DMS53 treated with DMSO at 0.1 percent for 48 hours (cell line): Measurements from ENCODE around the gene NRGN.
"Not testable (repeated sequence)": the region's sequence is repeated elsewhere in the genome, so short reads cannot be mapped to it uniquely, and the experiment has no call there.

Experiments used
- DNase-seq: peaks from one replicate; lab custom pipeline; 2025; ENCODE audit not compliant: unreplicated experiment; lab: John Stamatoyannopoulos, UW

NRGN gene

DNA sequence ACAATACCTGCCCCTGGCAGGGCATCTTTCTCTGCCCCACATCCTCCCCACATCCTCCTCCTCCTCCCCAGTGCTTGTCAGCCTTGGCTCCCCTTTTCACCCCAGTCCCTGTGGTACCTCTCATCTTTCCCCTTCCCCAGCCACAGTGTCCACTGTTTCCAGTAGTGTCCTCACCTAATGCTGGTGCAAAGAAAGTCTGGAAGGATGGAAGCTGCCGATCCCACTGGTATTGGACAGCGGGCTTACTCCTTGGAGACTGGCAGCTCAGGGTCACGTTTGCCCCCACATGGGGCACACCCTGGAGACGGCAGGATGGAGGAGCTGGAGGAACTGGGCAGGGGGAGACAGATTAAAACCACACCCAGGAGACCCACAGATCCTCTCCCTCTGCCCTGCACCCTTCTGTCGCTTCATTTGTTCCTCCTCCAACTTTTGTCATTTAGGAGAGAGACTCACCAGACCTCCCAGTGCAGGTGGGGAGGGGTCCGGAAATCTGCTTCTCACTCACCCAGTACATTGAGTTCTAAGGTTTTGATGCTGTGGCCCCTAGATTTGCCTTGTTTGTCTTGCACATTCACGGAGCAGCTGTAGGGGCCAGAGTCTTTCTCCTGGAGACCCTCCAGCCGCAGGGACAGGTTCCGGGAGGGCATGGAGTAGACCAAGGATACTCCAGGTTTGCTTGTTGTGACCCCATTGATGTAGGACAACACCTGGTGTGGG, 16.5 kb downstream of the NRGN start:
- DNase-seq: no peak

DNA sequence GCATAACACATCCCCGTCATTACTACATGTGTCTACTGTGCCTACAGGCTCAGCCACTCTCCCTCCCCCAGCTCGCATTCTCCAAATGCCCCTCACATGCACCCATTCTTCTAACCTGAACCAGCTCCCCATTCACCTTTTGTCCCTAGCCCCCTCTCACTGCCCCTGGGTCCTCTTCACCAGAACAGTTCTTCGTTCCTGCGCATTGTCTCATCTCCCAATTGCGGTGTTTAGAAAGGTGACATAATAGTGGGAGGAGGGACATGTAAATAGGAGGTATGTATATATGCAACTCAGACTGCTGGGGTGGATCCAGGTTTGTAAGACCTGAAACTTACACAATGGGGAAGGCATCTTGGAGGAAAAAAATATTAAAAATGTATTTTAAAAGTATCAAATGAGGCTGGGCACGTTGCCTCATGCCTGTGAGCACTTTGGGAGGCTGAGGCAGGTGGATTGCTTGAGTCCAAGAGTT, 17.0 kb downstream of the NRGN start:
- DNase-seq: no peak

DNA sequence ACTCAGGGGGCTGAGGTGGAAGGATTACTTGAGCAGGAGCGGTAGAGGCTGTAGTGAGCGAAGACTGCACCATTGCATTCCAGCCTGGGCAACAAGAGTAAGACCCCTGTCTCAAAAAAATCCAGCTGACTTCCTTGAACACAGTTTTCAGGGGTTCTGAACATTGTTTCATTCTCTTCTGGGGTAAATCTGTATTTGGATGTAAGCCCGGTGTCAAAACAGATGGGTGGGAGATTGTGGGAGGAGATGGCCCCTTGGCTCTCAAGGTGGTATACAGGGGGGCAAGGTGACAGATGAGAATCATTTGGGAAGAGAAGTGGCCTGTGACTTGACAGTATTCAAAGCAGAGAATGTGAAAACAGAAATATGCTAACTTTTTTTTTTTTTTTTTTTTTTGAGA, 17.6 kb downstream of the NRGN start:
- DNase-seq: no peak

- peak; percentile 87 for DNase-seq
Measured at GRCh38 chr11:124758355-124759265, 18.9 kb downstream of the NRGN start.

GRCh38 chr11:124759266-124760204, 19.8 kb downstream of the NRGN start:
- DNase-seq: no peak

DNA sequence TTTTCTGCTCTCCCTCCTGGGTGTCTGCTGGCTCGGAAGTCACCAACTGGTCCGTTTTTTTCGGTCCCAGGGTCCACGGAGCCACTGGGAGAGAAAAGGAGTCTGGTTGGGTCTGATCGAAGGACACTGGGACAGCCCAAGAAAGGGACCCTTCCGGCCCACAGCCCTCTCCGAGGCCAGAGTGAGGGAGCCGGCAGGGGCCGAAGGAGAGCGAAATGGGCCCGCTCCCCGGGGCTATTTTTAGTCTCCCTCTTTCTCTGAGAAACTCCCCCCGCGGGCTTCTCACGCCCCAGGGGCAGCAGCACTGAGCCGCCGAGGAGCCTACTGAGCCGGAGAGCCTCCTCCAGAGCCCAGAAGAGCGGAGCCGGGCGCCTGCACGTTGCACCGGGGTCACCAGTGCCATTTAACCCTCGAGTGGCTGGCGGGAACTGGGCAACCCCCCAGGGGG, 20.5 kb downstream of the NRGN start:
- no peak for DNase-seq

DNA sequence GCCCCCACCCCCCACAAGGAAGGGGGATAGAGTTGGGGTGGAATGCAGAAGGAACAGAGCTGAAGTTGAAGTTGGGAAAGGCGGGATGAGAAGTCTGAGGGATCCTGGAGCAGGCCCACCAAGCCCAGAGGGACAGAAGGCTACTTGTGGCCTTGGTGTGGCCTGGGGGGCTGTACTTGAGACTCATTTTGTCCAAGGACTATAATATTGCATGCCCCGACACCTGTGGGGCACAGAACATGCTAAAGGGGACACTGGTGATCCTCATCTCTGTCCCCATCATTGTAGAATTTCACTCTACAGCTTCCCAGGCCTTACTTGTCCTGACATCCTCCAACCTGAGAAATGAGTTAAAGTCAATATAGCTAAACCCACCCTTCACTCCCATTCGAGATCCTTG, 21.1 kb downstream of the NRGN start:
- DNase-seq: no peak

GRCh38 chr11:124761301-124762104, 21.8 kb downstream of the NRGN start:
- no peak for DNase-seq

DNA sequence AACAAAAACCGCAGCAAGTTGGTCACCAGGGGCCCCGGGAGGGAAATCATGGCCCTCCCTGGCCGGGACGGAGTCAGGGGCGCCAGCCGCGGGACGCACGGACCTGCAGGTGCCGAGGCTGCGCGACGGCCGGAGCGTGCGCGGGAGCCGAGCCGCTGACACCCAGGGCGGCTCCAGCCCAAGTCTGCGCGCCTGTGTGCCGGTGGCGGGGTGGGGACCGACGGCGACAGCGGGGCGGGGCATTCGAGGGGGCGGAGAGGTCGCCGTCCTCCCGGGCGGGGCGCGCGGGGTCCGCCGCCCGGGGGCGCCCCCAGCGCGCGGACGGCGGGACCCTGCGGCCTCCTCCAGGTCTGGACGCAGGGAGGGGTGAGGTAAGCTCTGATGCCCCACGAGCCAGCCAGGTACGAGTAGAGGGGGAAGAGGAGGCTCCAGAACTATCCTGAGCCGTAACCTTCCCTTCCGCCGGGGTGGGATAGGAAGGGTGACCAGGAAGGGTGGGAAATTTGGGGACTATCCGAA, 22.4 kb downstream of the NRGN start, which contains the start of gene ESAM:
ESAM (minus strand) TSS at position 186 of the 519 bp plus-strand sequence; CDS start at position 50, 136 bp downstream.
- DNase-seq: no peak

- DNase-seq: peak; percentile 38
Measured at GRCh38 chr11:124762624-124763155, 22.9 kb downstream of the NRGN start.

GRCh38 chr11:124763156-124763947, 23.6 kb downstream of the NRGN start:
- DNase-seq: peak; percentile 85

DNA sequence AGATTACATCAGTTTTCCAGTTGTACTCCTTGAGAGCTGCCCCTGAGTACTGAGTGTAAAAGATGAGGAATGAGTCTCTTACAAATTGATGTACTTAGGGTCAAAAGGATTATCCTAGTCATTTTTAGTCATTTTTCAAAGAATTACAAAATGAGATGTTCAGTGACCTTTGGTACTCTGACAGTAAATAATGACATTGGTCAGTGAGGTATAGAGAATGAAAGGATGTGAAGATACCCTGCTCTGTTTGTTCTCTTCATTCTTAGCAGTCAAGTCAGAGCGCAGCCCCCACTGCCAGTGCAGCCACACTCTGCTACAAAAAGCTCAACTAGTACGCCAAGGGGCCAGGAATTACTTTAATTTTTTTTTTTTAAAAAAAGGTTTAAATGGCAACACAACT, 26.4 kb downstream of the NRGN start:
- no peak for DNase-seq

DNA sequence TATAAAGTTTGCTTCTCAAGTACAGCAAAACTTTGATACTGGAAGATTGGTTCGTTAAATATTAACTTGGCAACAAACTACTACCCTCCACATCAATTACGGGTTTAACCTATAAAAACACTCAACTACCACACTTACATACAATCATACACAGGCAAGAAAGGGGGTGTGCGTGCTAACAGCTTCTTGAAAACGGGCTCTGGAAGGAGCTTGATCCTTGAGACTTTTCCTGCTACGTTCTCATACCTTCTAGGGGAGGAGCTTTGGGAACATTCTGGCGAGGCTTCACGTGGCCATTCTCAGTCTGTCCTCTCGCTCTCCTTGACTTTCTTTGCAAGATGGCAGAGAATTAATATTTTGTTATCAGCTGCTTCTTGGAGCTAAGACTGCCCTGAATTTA, 29.2 kb downstream of the NRGN start:
- no peak for DNase-seq

GRCh38 chr11:124769806-124770774, 30.3 kb downstream of the NRGN start:
- DNase-seq: no peak

DNA sequence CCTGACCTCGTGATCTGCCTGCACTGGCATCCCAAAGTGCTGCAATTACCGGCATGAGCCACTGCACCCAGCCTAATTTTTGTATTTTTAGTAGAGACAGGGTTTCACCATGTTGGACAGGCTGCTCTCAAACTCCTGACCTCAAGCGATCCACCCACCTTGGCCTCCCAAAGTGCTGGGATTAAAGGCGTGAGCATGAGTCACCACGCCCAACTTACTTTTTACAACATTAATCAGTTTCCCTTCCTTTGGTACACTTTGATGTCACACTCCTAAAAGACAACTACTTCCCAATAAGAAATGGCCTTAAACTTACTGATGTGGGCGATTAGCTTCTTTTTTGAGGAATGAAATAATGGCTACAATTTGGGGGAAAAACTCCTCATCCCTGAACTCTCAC, 31.2 kb downstream of the NRGN start:
- DNase-seq: not testable (repeated sequence)

DNA sequence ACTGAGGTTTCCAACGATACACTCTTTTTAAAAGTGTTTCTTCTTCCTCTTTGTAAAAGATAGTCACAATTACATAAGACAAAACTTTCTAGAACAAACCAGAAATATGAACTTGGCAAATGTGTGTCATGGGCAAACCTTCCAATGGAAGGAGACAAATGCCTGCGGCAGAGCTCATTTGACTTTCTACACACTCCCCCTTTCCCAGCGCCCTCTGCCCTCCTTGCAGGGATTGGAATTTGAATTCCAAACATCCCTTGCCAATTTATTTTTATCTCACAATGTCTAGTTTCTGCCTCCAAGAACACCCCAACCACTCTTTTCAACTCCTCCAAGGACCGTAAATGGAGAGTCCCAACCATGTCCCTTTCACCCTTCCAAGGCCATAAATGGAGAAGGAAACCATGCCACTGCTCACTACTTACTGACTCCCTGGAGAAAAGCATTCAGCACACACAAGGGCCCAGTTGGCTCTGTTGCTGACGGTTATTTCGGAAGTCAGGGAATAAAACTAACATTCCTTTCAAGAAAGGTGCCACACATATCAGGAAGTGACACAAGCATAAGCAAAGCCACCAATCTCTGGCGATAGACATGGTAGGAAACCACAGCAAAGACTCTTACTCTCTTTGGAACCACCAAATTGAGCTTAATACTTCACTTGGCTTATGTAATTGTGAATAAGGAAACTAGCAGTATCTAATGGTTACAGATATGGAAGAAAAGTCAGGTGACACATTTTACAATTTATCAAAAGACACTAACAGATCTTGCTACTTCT, 37.3 kb downstream of the NRGN start:
- no peak for DNase-seq

DNA sequence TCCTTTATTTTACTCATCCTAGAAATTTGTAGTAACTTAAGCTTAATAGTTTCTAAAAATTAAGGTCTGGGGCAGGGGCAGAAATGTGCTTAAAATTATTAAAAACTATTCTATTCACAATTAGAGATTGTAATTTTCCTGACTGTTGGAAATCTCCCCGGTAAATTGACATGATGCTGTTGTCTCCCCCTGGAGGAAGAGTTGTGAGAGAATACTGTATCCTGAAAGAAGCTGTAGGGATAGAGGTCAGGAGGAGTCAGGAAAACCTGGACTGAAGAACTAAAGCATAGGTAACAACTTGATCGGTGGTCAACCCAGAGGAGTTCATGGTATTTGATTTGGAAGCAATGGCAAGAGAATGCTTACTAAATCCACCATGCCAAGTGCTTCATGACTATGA, 38.5 kb downstream of the NRGN start:
- no peak for DNase-seq
